K562 (cell line): Measurements from ENCODE around the gene NABP2. TPM values are rescaled to one million over a fixed set of nuclear protein-coding genes. Genes with fewer than 3 reads are reported as not detected.

Source experiments
- CEBPG ChIP-seq, 3 experiments: fragments of 200-800 bp in 1 of 3; sonication (Bioruptor generic) in 1 of 3; sonication (generic) in 1 of 3; formaldehyde crosslinking in 1 of 3; IDR thresholded peaks in 2 of 3; conservative IDR thresholded peaks in 1 of 3; 2 replicates each; pipeline versions ENCODE4 v1.6.1 to v1.8.0; 2016 to 2022; ENCODE audit warnings: missing compliant biosample characterization in 2 of 3, missing genetic modification characterization in 2 of 3, mild to moderate bottlenecking in 1 of 3, missing genetic modification reagents in 1 of 3
- CXXC5 ChIP-seq: fragments of 250-450 bp; sonication (Bioruptor Pico); IDR thresholded peaks from 2 replicates; pipeline ENCODE4 v1.8.0; 2022; ENCODE audit warnings: inconsistent platforms, mild to moderate bottlenecking, moderate library complexity
- DPF2 ChIP-seq: fragments of 450-650 bp; IDR thresholded peaks from 2 replicates; pipeline ENCODE4 v1.6.1; 2016
- EP300 ChIP-seq: IDR thresholded peaks from 2 replicates; pipeline ENCODE4 v1.6.1; 2012; ENCODE audit warnings: low read length, improper control_type of control experiment
- GABPB1 ChIP-seq: sonication (generic); formaldehyde crosslinking; IDR thresholded peaks from 2 replicates; pipeline ENCODE4 v1.8.0; 2022; ENCODE audit warnings: mild to moderate bottlenecking, missing genetic modification reagents
- GATAD2B ChIP-seq: fragments of 450-650 bp; IDR thresholded peaks from 2 replicates; pipeline ENCODE4 v1.6.1; 2017; ENCODE audit warnings: mild to moderate bottlenecking, borderline replicate concordance
- KAT8 ChIP-seq: fragments of 450-650 bp; IDR thresholded peaks from 2 replicates; pipeline ENCODE4 v1.6.1; 2016; ENCODE audit warnings: low read depth, mild to moderate bottlenecking
- KLF13 ChIP-seq: fragments of 450-650 bp; IDR thresholded peaks from 2 replicates; pipeline ENCODE4 v1.6.1; 2016; ENCODE audit warnings: missing genetic modification characterization, low read depth, mild to moderate bottlenecking, missing compliant biosample characterization, moderate library complexity, borderline replicate concordance
- MYC ChIP-seq, 2 experiments: fragments of 250-450 bp in 1 of 2; sonication (Bioruptor Pico) in 1 of 2; IDR thresholded peaks; 2 replicates each; pipeline versions ENCODE4 v1.5.1 to v1.6.1; 2012 to 2021; ENCODE audit warnings: low read depth in 2 of 2, borderline replicate concordance in 1 of 2, improper control_type of control experiment in 1 of 2, low read length in 1 of 2, mild to moderate bottlenecking in 1 of 2, moderate library complexity in 1 of 2
- NRF1 ChIP-seq, 2 experiments: fragments of 450-650 bp; IDR thresholded peaks in 1 of 2; conservative IDR thresholded peaks in 1 of 2; 2 replicates each; pipeline ENCODE4 v1.6.1; 2014; ENCODE audit warnings: mild to moderate bottlenecking in 2 of 2
- POLR2A ChIP-seq: fragments of 450-650 bp; conservative IDR thresholded peaks from 2 replicates; pipeline ENCODE4 v1.6.1; 2016
- POLR2H ChIP-seq: IDR thresholded peaks from 2 replicates; pipeline ENCODE4 v1.6.1; 2016; ENCODE audit warnings: missing genetic modification characterization, low read depth, mild to moderate bottlenecking, control low read depth, missing compliant biosample characterization, moderate library complexity
- SMAD3 ChIP-seq: fragments of 450-650 bp; formaldehyde crosslinking; conservative IDR thresholded peaks from 2 replicates; pipeline ENCODE4 v1.4.0; 2020; ENCODE audit warnings: mild to moderate bottlenecking
- TAL1 ChIP-seq: fragments of 450-650 bp; IDR thresholded peaks from 2 replicates; pipeline ENCODE4 v1.6.1; 2016; ENCODE audit warnings: mild to moderate bottlenecking
- U2AF1 ChIP-seq: fragments of 200-400 bp; formaldehyde crosslinking; optimal IDR thresholded peaks from 2 replicates; pipeline ENCODE3; 2017; ENCODE audit warnings: mild to moderate bottlenecking, low read depth, low read length, moderate library complexity
- ZBTB7A ChIP-seq: IDR thresholded peaks from 2 replicates; pipeline ENCODE4 v1.6.1; 2011; ENCODE audit warnings: low read depth, mild to moderate bottlenecking, low read length, moderate library complexity, borderline replicate concordance; ENCODE audit not compliant: control insufficient read depth
- ZNF143 ChIP-seq: sonication (generic); formaldehyde crosslinking; IDR thresholded peaks from 2 replicates; pipeline ENCODE4 v1.9.0; 2022; ENCODE audit warnings: mild to moderate bottlenecking, missing genetic modification reagents
- polyA plus RNA-seq, 8 experiments: library from polyadenylated mRNA; depleted of rRNA in 4 of 8; stranded (reverse) in 5 of 8; unstranded in 3 of 8; fragments of >200 nt; fragmentation: Nextera tagmentation in 2 of 8; fragmentation: Illumina TruSeq in 1 of 8; extraction: Ambion mirVana in 2 of 8; extraction: Trizol in 1 of 8; gene quantifications; 2 replicates each; pipeline versions ENCODE4 v1.2.1 to v1.2.3, GENCODE V29; 2011 to 2014; ENCODE audit warnings: inconsistent platforms in 1 of 8, missing spikeins in 1 of 8
- total RNA-seq, 7 experiments: library from RNA; depleted of rRNA in 6 of 7; stranded (reverse); fragments of >200 nt in 6 of 7; fragmentation: Illumina TruSeq in 2 of 7; extraction: Trizol in 2 of 7; gene quantifications; 2 replicates each; pipeline versions ENCODE4 v1.2.1 to v1.2.3, GENCODE V29; 2011 to 2021; ENCODE audit warnings: low replicate concordance in 1 of 7
- TF ChIP-seq, protein P1 (sequence below): fragments of 200-800 bp; sonication (Bioruptor generic); IDR thresholded peaks from 2 replicates; pipeline ENCODE4 v1.6.1; 2017; ENCODE audit warnings: missing genetic modification characterization, missing compliant biosample characterization
- TF ChIP-seq, protein P2 (sequence below), 2 experiments: fragments of 450-650 bp; IDR thresholded peaks; 2 replicates each; pipeline ENCODE4 v1.6.1; 2018; ENCODE audit warnings: mild to moderate bottlenecking in 2 of 2, low read depth in 1 of 2; ENCODE audit not compliant: partially characterized antibody in 2 of 2
- TF ChIP-seq, protein P3 (sequence below): conservative IDR thresholded peaks from 2 replicates; pipeline ENCODE4 v1.6.1; 2011; ENCODE audit warnings: low read depth, mild to moderate bottlenecking, low read length; ENCODE audit not compliant: control insufficient read depth

The NABP2 gene
- total and polyA plus RNA-seq, 9 of the 15 experiments (the other 6 are each of a cell fraction or from before 2014, with no cell fraction given), result 11.3 to 60.6 (median 43.5) TPM

DNA sequence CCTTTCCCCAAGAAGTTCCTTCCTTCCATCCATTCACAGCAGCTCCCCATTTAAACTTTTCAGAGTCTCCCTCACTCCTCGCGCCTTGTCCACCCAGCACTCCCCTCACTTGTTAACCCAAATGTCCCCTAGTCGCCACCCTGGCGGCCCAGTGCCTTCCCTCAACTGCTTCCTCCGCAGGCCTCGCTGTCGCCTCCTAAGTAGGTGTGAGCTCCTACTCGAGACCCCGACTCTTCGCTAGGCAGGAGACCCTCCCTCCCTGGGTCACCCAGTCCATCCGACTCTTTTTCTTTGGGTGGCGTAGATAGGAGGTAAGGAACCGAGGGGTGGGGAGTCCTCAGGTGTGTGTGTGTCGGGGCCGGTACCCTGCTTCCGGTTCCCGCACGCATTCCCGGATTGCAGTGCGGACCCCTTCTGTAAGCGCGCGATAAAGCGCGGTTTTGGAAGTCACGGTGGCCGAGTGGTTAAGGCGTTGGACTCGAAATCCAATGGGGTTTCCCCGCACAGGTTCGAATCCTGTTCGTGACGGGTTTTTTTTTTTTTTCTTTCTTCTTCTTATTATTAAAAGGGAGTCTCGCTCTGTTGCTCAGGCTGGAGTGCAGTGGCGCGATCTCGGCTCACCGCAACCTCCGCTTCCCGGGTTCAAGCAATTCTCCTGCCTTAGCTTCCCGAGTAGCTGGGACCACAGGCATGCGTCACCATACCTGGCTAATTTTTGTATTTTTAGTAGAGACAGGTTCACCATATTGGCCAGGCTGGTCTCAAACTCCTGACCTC lies 34.0 kb upstream of the NABP2 start (continued):
- TF ChIP-seq, protein P1, sequence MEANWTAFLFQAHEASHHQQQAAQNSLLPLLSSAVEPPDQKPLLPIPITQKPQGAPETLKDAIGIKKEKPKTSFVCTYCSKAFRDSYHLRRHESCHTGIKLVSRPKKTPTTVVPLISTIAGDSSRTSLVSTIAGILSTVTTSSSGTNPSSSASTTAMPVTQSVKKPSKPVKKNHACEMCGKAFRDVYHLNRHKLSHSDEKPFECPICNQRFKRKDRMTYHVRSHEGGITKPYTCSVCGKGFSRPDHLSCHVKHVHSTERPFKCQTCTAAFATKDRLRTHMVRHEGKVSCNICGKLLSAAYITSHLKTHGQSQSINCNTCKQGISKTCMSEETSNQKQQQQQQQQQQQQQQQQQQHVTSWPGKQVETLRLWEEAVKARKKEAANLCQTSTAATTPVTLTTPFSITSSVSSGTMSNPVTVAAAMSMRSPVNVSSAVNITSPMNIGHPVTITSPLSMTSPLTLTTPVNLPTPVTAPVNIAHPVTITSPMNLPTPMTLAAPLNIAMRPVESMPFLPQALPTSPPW (CRISPR knock-in tag), result peak; percentile 31
- no peak for TF ChIP-seq SMAD3
- peak; percentile 88 for TF ChIP-seq ZBTB7A
- TF ChIP-seq KLF13, result 0 out of 2 replicates have a peak, but pooled peaks have one; percentile 33
- TF ChIP-seq CXXC5 (CRISPR knock-in tag), result peak; percentile 94
- peak; percentile 38 to 40 for TF ChIP-seq NRF1 (conservative IDR thresholded peaks at IDR 0.05 in 1 of 2, IDR thresholded peaks at IDR 0.05 in 1 of 2)
- TF ChIP-seq, protein P2, sequence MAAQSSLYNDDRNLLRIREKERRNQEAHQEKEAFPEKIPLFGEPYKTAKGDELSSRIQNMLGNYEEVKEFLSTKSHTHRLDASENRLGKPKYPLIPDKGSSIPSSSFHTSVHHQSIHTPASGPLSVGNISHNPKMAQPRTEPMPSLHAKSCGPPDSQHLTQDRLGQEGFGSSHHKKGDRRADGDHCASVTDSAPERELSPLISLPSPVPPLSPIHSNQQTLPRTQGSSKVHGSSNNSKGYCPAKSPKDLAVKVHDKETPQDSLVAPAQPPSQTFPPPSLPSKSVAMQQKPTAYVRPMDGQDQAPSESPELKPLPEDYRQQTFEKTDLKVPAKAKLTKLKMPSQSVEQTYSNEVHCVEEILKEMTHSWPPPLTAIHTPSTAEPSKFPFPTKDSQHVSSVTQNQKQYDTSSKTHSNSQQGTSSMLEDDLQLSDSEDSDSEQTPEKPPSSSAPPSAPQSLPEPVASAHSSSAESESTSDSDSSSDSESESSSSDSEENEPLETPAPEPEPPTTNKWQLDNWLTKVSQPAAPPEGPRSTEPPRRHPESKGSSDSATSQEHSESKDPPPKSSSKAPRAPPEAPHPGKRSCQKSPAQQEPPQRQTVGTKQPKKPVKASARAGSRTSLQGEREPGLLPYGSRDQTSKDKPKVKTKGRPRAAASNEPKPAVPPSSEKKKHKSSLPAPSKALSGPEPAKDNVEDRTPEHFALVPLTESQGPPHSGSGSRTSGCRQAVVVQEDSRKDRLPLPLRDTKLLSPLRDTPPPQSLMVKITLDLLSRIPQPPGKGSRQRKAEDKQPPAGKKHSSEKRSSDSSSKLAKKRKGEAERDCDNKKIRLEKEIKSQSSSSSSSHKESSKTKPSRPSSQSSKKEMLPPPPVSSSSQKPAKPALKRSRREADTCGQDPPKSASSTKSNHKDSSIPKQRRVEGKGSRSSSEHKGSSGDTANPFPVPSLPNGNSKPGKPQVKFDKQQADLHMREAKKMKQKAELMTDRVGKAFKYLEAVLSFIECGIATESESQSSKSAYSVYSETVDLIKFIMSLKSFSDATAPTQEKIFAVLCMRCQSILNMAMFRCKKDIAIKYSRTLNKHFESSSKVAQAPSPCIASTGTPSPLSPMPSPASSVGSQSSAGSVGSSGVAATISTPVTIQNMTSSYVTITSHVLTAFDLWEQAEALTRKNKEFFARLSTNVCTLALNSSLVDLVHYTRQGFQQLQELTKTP (IDR thresholded peaks at IDR 0.05; ENCODE audit: low read depth in 1 of 2, partially characterized antibody in 2 of 2), result peak in 1 of 2 experiments; percentile 62
- peak; percentile 99 for TF ChIP-seq POLR2H (tag)
- 0 out of 2 replicates have a peak, but pooled peaks have one; percentile 45 for TF ChIP-seq ZNF143
- no peak; the same call in 1 of the 2 replicates for TF ChIP-seq GATAD2B
- peak; percentile 68 for TF ChIP-seq POLR2A
- TF ChIP-seq, protein P3, sequence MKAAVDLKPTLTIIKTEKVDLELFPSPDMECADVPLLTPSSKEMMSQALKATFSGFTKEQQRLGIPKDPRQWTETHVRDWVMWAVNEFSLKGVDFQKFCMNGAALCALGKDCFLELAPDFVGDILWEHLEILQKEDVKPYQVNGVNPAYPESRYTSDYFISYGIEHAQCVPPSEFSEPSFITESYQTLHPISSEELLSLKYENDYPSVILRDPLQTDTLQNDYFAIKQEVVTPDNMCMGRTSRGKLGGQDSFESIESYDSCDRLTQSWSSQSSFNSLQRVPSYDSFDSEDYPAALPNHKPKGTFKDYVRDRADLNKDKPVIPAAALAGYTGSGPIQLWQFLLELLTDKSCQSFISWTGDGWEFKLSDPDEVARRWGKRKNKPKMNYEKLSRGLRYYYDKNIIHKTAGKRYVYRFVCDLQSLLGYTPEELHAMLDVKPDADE, result peak; percentile 86
- no peak for TF ChIP-seq KAT8
- no peak for TF ChIP-seq CEBPG (CRISPR knock-in tag; IDR thresholded peaks at IDR 0.05)
- no peak for TF ChIP-seq CEBPG (tag; conservative IDR thresholded peaks at IDR 0.05 in 1 of 2, IDR thresholded peaks at IDR 0.05 in 1 of 2)
- 0 out of 2 replicates have a peak, but pooled peaks have one; percentile 35 for TF ChIP-seq DPF2
- peak; percentile 89 for TF ChIP-seq GABPB1 (CRISPR knock-in tag)
- 0 out of 2 replicates have a peak, but pooled peaks have one; percentile 8 for TF ChIP-seq TAL1
- peak; percentile 72 for TF ChIP-seq MYC (IDR thresholded peaks at IDR 0.05; ENCODE audit: low read depth, low read length)
- TF ChIP-seq MYC (CRISPR knock-in tag; IDR thresholded peaks at IDR 0.05; ENCODE audit: borderline replicate concordance, low read depth), result 0 out of 2 replicates have a peak, but pooled peaks have one; percentile 39
- peak; percentile 53 for TF ChIP-seq EP300
- no peak for TF ChIP-seq U2AF1
